ENCODE measurements around the gene CNOT10. TPM values are rescaled to one million over a fixed set of nuclear protein-coding genes. Genes with fewer than 3 reads are reported as not detected.

The CNOT10 gene, protein sequence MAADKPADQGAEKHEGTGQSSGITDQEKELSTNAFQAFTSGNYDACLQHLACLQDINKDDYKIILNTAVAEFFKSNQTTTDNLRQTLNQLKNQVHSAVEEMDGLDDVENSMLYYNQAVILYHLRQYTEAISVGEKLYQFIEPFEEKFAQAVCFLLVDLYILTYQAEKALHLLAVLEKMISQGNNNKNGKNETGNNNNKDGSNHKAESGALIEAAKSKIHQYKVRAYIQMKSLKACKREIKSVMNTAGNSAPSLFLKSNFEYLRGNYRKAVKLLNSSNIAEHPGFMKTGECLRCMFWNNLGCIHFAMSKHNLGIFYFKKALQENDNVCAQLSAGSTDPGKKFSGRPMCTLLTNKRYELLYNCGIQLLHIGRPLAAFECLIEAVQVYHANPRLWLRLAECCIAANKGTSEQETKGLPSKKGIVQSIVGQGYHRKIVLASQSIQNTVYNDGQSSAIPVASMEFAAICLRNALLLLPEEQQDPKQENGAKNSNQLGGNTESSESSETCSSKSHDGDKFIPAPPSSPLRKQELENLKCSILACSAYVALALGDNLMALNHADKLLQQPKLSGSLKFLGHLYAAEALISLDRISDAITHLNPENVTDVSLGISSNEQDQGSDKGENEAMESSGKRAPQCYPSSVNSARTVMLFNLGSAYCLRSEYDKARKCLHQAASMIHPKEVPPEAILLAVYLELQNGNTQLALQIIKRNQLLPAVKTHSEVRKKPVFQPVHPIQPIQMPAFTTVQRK
- 10 to 100 TPM; 11.2 to 13.8 TPM for total RNA-seq

DNA sequence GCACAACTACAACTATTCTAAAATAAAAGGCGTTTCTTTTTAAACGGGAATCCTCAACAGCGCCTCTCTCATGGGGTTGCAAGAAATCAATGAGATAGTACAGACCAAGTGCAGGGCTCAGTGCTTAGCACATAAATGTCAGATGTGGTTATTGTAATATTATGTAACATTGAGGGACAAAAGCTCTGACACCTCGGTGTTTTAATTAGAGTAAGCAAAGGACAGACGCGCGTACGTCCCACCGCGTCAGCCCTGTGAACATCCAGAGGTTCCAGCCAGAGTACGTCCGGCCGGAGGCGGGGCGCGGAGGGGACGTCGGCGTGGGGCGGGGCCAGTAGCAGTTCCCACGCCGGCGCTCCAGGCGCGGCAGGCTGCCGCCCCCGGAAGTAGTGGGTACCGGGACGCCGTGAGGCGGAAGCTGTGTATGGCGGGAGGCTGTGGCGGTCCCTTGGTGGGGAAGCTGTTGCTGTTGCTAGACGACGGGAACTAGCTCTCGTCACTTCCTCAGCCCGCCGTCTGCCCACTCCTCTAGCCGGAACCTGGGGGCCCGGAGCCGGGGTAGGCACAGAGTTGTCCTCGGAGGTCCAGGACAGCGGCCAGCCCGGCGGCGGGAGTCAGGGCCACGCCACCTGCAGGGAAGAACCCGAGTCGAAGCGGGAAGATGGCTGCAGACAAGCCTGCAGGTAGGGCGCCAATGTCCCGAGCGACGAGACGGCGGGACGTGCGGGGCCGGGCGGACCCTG, at the start of gene CNOT10:
Gene CNOT10, plus strand, starts transcription at position 389 of the 743 bp plus-strand sequence. Its CDS starts 273 bp downstream, at position 662.
- H3K27me3 ChIP-seq: no peaks in the 10 kb centered on the region

DNA sequence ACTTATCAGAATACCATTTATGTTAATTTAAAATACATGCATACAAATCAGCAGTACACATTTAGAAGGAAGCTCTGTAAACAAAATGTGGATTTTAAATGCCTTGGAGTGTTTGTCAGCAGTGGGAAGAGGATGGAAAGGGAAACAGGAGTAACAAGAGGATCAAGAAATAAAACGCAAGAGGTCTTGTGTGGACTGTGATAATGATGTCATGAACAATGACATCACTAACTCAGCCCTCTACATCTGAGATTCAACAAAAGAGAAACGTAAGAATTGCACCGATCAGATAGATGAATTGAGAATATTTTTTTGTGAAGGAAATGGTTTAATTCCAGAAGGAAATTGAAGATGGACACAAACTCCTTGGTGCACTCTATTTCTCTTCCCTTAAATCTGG, 44.0 kb upstream of the CNOT10 start:
- Histone ChIP-seq H3K27me3 (no peaks in the 10 kb centered on the region), H3K4me1 (no peaks in the 10 kb centered on the region), H3K36me3 (no peaks in the 10 kb centered on the region), H3K4me3 (no peak overlapping the region), H3K27ac (peak overlapping the region in 1 of 2 donors; percentile 18), H3K9me3 (no peaks in the 10 kb centered on the region)
- DNase-seq (ENCODE audit: low spot score): no peak
- TF ChIP-seq, protein P1, sequence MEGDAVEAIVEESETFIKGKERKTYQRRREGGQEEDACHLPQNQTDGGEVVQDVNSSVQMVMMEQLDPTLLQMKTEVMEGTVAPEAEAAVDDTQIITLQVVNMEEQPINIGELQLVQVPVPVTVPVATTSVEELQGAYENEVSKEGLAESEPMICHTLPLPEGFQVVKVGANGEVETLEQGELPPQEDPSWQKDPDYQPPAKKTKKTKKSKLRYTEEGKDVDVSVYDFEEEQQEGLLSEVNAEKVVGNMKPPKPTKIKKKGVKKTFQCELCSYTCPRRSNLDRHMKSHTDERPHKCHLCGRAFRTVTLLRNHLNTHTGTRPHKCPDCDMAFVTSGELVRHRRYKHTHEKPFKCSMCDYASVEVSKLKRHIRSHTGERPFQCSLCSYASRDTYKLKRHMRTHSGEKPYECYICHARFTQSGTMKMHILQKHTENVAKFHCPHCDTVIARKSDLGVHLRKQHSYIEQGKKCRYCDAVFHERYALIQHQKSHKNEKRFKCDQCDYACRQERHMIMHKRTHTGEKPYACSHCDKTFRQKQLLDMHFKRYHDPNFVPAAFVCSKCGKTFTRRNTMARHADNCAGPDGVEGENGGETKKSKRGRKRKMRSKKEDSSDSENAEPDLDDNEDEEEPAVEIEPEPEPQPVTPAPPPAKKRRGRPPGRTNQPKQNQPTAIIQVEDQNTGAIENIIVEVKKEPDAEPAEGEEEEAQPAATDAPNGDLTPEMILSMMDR (IDR thresholded peaks at IDR 0.05): no peak

More for the DNA sequence above, at the start of gene CNOT10:
- H3K27ac ChIP-seq: peak within 1 kb of the TSS; percentile 85 to 87
- TF ChIP-seq, protein P1 (IDR thresholded peaks at IDR 0.05): peak in 1 of 2 donors; percentile 2
- H3K9me3 ChIP-seq: no peaks in the 10 kb centered on the region
- H3K4me1 ChIP-seq: peaks cover 0 to 18% of the 10 kb centered on the region in 2 donors
- H3K36me3 ChIP-seq: no peaks in the 10 kb centered on the region
- H3K4me3 ChIP-seq: peak within 1 kb of the TSS; percentile 59 to 87
- DNase-seq (ENCODE audit: low spot score): peak; percentile 95

DNA sequence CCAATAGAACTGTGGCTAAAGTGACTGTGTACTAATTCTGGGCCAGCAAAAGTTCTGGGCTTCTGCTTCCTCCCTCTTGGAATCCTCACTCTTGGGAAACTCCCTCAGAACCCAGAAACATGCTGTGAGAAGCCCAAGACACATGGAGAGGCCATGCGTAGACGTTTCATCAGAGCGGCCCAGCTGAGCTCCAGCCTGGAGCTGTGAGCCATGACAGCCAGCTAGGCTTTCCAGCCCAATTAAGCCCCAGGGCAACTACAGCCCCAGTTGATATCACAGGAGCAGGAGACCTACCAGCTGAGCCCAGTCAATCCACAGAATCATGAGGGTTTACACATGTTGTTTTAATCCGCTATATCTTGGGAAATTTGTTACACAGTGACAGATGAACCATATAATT, 43.6 kb upstream of the CNOT10 start:
- TF ChIP-seq, protein P1 (IDR thresholded peaks at IDR 0.05): no peak
- H3K27me3 ChIP-seq: no peaks in the 10 kb centered on the region
- H3K9me3 ChIP-seq: no peaks in the 10 kb centered on the region
- peak; percentile 61 for DNase-seq (ENCODE audit: low spot score)
- H3K4me3 ChIP-seq: no peak overlapping the region
- H3K27ac ChIP-seq: peak overlapping the region in 1 of 2 donors; percentile 18
- no peaks in the 10 kb centered on the region for H3K4me1 ChIP-seq
- H3K36me3 ChIP-seq: no peaks in the 10 kb centered on the region

DNA sequence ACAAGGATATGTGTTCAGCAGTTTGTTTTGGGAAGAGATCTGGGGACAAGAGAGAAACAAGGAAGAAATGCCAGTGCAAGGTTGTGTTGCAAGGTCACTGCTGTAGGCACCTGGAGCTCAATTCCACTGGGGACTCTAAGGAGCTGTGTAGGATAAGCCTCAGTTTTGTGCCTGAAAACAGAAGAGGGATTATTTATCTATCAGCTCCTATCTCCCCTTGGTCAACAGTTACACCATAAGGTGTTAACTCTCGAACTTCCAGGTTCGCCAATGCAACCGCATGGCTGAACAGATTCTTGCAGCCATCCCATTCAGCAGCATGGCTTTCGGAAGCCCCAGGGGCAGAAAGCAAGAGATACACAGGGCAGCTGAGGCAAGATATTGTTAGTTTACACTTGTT, 41.6 kb upstream of the CNOT10 start:
- TF ChIP-seq, protein P1 (IDR thresholded peaks at IDR 0.05): no peak

DNA sequence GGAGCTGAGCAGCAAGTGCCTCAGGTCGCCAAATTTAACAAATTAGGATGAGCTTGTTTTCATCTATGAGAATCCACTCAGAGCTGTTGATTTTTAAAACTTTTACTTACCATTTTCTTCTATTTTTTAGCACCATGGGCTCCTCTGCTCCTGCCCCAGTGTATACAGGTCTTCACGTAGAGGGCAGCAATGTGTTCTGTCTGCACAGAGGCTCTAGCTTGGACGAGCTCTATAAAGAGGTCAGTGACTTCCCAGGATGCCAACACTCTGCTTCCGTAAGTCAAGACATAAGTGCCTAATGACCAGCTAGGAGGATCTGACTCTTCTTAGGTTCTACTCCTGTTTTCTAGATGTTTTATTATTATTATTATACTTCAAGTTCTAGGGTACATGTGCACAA, 41.2 kb upstream of the CNOT10 start:
- H3K4me1 ChIP-seq: no peaks in the 10 kb centered on the region
- H3K9me3 ChIP-seq: no peaks in the 10 kb centered on the region
- H3K27me3 ChIP-seq: no peaks in the 10 kb centered on the region
- H3K27ac ChIP-seq: no peak overlapping the region
- H3K4me3 ChIP-seq: no peak overlapping the region
- no peaks in the 10 kb centered on the region for H3K36me3 ChIP-seq
- DNase-seq (ENCODE audit: low spot score): no peak
- TF ChIP-seq, protein P1 (IDR thresholded peaks at IDR 0.05): no peak

More for the DNA sequence above, 41.6 kb upstream of the CNOT10 start:
- H3K27me3 ChIP-seq: no peaks in the 10 kb centered on the region
- H3K36me3 ChIP-seq: no peaks in the 10 kb centered on the region
- no peaks in the 10 kb centered on the region for H3K9me3 ChIP-seq
- DNase-seq (ENCODE audit: low spot score): no peak
- no peak overlapping the region for H3K4me3 ChIP-seq
- no peak overlapping the region for H3K27ac ChIP-seq
- no peaks in the 10 kb centered on the region for H3K4me1 ChIP-seq
